Body of pancreas (tissue), 4 donors: ENCODE results near the gene SH2D2A.

ENCODE experiments used
- CTCF ChIP-seq, 7 experiments: fragments of 450-650 bp in 4 of 7; fragments of 200-600 bp in 3 of 7; sonication (generic) in 3 of 7; IDR thresholded peaks; one replicate each; pipeline ENCODE4 v1.5.1; 2016 to 2019; ENCODE audit warnings: antibody characterized with exemption in 7 of 7
- POLR2A ChIP-seq, 3 donors: fragments of 450-650 bp; IDR thresholded peaks; one replicate each; pipeline ENCODE4 v1.6.1; 2016; ENCODE audit warnings: antibody characterized with exemption in 3 of 3, mild to moderate bottlenecking in 2 of 3

GRCh38 chr1:156863631-156864030 is 47.0 kb upstream of the SH2D2A start:
- TF ChIP-seq CTCF (IDR thresholded peaks at IDR 0.05) (no peak), POLR2A (IDR thresholded peaks at IDR 0.05) (no peak)
